Left forelimb (tissue), 1 donor: Measurements from ENCODE around the gene DMRTA1.
"Not testable (repeated sequence)": the region's sequence is repeated elsewhere in the genome, so short reads cannot be mapped to it uniquely, and the experiment has no call there.

ENCODE experiments used
- DNase-seq: peaks from one replicate; pipeline ENCODE4 v3.0.0-alpha.2; 2018; ENCODE audit warnings: low spot score

DMRTA1 gene

DNA sequence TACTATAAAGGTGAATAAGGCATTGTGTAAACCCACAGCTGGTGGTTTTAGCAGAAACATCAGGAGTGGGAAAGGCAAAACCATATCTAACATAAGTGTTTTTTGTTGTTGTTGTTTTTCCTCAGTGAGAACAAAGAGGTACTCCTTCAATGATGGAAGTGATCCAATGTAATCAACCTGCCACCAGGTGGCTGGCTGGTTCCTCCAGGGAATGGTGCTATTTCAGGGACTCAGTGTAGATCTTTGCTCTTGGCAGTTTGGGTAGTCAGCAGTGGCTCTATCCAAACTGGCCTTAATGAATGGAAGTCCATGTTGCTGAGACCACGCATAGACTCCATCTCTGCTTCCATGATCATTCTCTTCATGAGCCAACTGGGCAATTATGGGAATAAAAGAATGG lies 10.8 kb downstream of the DMRTA1 start:
- DNase-seq: no peak

GRCh38 chr9:22463205-22463604 lies 16.6 kb downstream of the DMRTA1 start:
- no peak for DNase-seq

DNA sequence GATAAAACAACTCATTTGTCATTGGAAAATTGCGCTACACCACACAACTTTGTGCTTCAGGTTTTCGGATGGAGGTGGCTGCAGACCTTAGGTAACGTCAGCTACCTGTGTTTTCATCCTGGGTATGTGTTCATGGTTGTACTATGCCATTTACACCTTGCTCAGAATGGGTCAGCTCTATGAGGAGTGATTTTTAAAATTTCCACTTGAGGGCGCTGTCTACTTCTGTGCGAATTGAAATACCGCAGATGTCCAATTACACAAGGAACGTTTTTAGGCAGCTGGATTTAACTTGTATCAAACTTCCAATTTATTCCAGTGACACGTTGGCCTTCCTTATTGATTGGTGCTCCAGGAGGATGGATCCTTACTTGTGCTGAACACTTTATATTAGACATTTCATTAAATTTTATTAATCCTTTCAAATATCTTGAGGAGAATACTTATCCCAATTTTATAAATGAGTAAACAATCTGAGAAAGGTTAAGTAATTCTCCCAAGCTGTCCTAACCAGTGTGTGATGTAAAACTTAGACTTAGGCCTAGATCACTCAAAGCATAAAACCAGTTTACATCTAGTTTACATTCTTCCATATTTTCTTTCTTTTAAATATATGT lies 23.4 kb downstream of the DMRTA1 start:
- DNase-seq: no peak

DNA sequence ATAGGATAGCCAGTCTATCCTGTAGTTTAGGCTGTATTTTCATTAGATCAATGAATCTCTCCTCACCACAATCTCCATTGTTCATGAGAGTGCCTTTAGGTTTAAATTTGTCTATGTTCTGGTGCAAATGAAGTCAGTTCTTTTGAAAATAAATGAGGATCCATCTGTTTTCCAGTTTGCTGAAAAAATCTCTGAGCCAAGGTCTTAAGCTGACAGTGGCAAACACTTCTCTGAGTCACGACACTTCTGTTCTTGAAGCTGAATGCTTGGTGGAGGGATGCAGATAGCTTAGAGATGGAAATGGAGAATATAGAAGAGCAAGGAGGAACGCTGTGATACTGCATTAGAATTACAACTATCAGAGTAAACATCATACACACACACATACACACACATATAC lies 34.9 kb downstream of the DMRTA1 start:
- no peak for DNase-seq

GRCh38 chr9:22483528-22484070 lies 37.0 kb downstream of the DMRTA1 start:
- no peak for DNase-seq

GRCh38 chr9:22496197-22496596 lies 49.6 kb downstream of the DMRTA1 start:
- DNase-seq: not testable (repeated sequence)
